ENCODE results near the gene GNB4.
A peak's percentile ranks its signal among the peaks of the same experiment; 100 is the strongest.

GNB4 gene

GRCh38 chr3:179447251-179447650 lies 4.0 kb downstream of the GNB4 start:
- no peak for ATAC-seq (ENCODE audit: low read depth)
- H3K27ac ChIP-seq (ENCODE audit: poor library complexity, severe bottlenecking): no peak overlapping the region
- H3K27me3 ChIP-seq (ENCODE audit: insufficient read depth, poor library complexity, severe bottlenecking): no peaks in the 10 kb centered on the region
- H3K4me3 ChIP-seq (ENCODE audit: severe bottlenecking): no peak overlapping the region
- no peak for TF ChIP-seq CTCF (IDR thresholded peaks at IDR 0.05; ENCODE audit: poor library complexity, severe bottlenecking)
- H3K9me3 ChIP-seq (ENCODE audit: severe bottlenecking): no peaks in the 10 kb centered on the region
- peaks cover 11% of the 10 kb centered on the region for H3K4me1 ChIP-seq (ENCODE audit: insufficient read depth, poor library complexity, severe bottlenecking)
- DNase-seq (ENCODE audit: low spot score): no peak
- H3K36me3 ChIP-seq (ENCODE audit: low read depth): no peaks in the 10 kb centered on the region; the same call in 1 of the 2 replicates

- H3K4me3 ChIP-seq (ENCODE audit: severe bottlenecking): no peak overlapping the region
- no peak overlapping the region for H3K27ac ChIP-seq (ENCODE audit: poor library complexity, severe bottlenecking)
- no peaks in the 10 kb centered on the region; the same call in 1 of the 2 replicates for H3K36me3 ChIP-seq (ENCODE audit: low read depth)
- no peaks in the 10 kb centered on the region for H3K27me3 ChIP-seq (ENCODE audit: insufficient read depth, poor library complexity, severe bottlenecking)
- peaks cover 11% of the 10 kb centered on the region for H3K4me1 ChIP-seq (ENCODE audit: insufficient read depth, poor library complexity, severe bottlenecking)
- no peaks in the 10 kb centered on the region for H3K9me3 ChIP-seq (ENCODE audit: severe bottlenecking)
- peak; percentile 44 for TF ChIP-seq CTCF (IDR thresholded peaks at IDR 0.05; ENCODE audit: poor library complexity, severe bottlenecking)
- ATAC-seq (ENCODE audit: low read depth) (no peak), DNase-seq (ENCODE audit: low spot score) (no peak)
Observed at GRCh38 chr3:179446501-179446900, 4.8 kb downstream of the GNB4 start.

GRCh38 chr3:179438841-179439240 lies 12.4 kb downstream of the GNB4 start:
- H3K36me3 ChIP-seq (ENCODE audit: low read depth): no peaks in the 10 kb centered on the region
- no peaks in the 10 kb centered on the region for H3K9me3 ChIP-seq (ENCODE audit: severe bottlenecking)
- DNase-seq (ENCODE audit: low spot score) (no peak), ATAC-seq (ENCODE audit: low read depth) (no peak)
- H3K4me1 ChIP-seq (ENCODE audit: insufficient read depth, poor library complexity, severe bottlenecking): no peaks in the 10 kb centered on the region
- TF ChIP-seq CTCF (IDR thresholded peaks at IDR 0.05; ENCODE audit: poor library complexity, severe bottlenecking): no peak
- no peak overlapping the region for H3K27ac ChIP-seq (ENCODE audit: poor library complexity, severe bottlenecking)
- H3K4me3 ChIP-seq (ENCODE audit: severe bottlenecking): no peak overlapping the region
- H3K27me3 ChIP-seq (ENCODE audit: insufficient read depth, poor library complexity, severe bottlenecking): no peaks in the 10 kb centered on the region

- no peak for TF ChIP-seq CTCF (IDR thresholded peaks at IDR 0.05; ENCODE audit: poor library complexity, severe bottlenecking)
- ATAC-seq (ENCODE audit: low read depth): no peak
- DNase-seq (ENCODE audit: low spot score): no peak
- no peaks in the 10 kb centered on the region for H3K36me3 ChIP-seq (ENCODE audit: low read depth)
- H3K27ac ChIP-seq (ENCODE audit: poor library complexity, severe bottlenecking): no peak overlapping the region
- H3K27me3 ChIP-seq (ENCODE audit: insufficient read depth, poor library complexity, severe bottlenecking): no peaks in the 10 kb centered on the region
- H3K4me1 ChIP-seq (ENCODE audit: insufficient read depth, poor library complexity, severe bottlenecking): no peaks in the 10 kb centered on the region
- no peak overlapping the region for H3K4me3 ChIP-seq (ENCODE audit: severe bottlenecking)
- no peaks in the 10 kb centered on the region for H3K9me3 ChIP-seq (ENCODE audit: severe bottlenecking)
Observed at GRCh38 chr3:179436517-179436916, 14.8 kb downstream of the GNB4 start.

- DNase-seq (ENCODE audit: low spot score): no peak
- no peak for TF ChIP-seq CTCF (IDR thresholded peaks at IDR 0.05; ENCODE audit: poor library complexity, severe bottlenecking)
- Histone ChIP-seq H3K9me3 (ENCODE audit: severe bottlenecking) (no peaks in the 10 kb centered on the region), H3K4me3 (ENCODE audit: severe bottlenecking) (no peak overlapping the region), H3K27ac (ENCODE audit: poor library complexity, severe bottlenecking) (no peak overlapping the region), H3K27me3 (ENCODE audit: insufficient read depth, poor library complexity, severe bottlenecking) (no peaks in the 10 kb centered on the region), H3K36me3 (ENCODE audit: low read depth) (no peaks in the 10 kb centered on the region), H3K4me1 (ENCODE audit: insufficient read depth, poor library complexity, severe bottlenecking) (no peaks in the 10 kb centered on the region)
- ATAC-seq (ENCODE audit: low read depth): no peak; the same call in 2 of the 3 replicates
Observed at GRCh38 chr3:179432451-179432850, 18.8 kb downstream of the GNB4 start.

Data from RWPE2 (cell line).